ENCODE results near the gene KIF6. TPM values are rescaled to one million over a fixed set of nuclear protein-coding genes. Genes with fewer than 3 reads are reported as not detected.

KIF6 gene
- total and polyA plus RNA-seq, 8 donors, result 0.19 to 1.0 (median 0.44) TPM

GRCh38 chr6:39560915-39561314 lies 164.3 kb downstream of the KIF6 start:
- intact Hi-C loops (cut with DNase I), result no loop called here
- FAIRE-seq, result no peak
- H3K4me1 ChIP-seq, result no peaks in the 10 kb centered on the region
- no peak for ATAC-seq
- H3K27me3 ChIP-seq, result no peaks in the 10 kb centered on the region
- H3K36me3 ChIP-seq, result no peaks in the 10 kb centered on the region
- no peaks in the 10 kb centered on the region for H3K9me3 ChIP-seq
- no peak for TF ChIP-seq CTCF (IDR thresholded peaks at IDR 0.05)
- DNase-seq, result no peak
- H3K4me3 ChIP-seq, result no peak overlapping the region
- no peak overlapping the region for H3K27ac ChIP-seq

GRCh38 chr6:39558591-39559190 lies 166.5 kb downstream of the KIF6 start:
- H3K4me1 ChIP-seq, result no peaks in the 10 kb centered on the region
- ATAC-seq (no peak), FAIRE-seq (no peak), DNase-seq (no peak)
- intact Hi-C loops (cut with DNase I), result no loop called here
- TF ChIP-seq CTCF (IDR thresholded peaks at IDR 0.05), result no peak
- no peak overlapping the region for H3K27ac ChIP-seq
- H3K9me3 ChIP-seq, result no peaks in the 10 kb centered on the region
- no peaks in the 10 kb centered on the region for H3K27me3 ChIP-seq
- no peak overlapping the region for H3K4me3 ChIP-seq
- H3K36me3 ChIP-seq, result no peaks in the 10 kb centered on the region

GRCh38 chr6:39558079-39558478 lies 167.1 kb downstream of the KIF6 start:
- no peak overlapping the region for H3K4me3 ChIP-seq
- intact Hi-C loops (cut with DNase I), result no loop called here
- H3K9me3 ChIP-seq, result no peaks in the 10 kb centered on the region
- H3K27me3 ChIP-seq, result no peaks in the 10 kb centered on the region
- ATAC-seq (no peak), FAIRE-seq (no peak), DNase-seq (no peak)
- H3K27ac ChIP-seq, result no peak overlapping the region
- 62 to 79% methylated on average over 1 of the region's 1 CpG for WGBS, 2 donors
- H3K4me1 ChIP-seq, result no peaks in the 10 kb centered on the region
- H3K36me3 ChIP-seq, result no peaks in the 10 kb centered on the region
- no peak for TF ChIP-seq CTCF (IDR thresholded peaks at IDR 0.05)

GRCh38 chr6:39555136-39555535 lies 170.1 kb downstream of the KIF6 start:
- DNase-seq, result peak in 1 of 6 donors; percentile 43
- Histone ChIP-seq H3K9me3 (no peaks in the 10 kb centered on the region), H3K27me3 (no peaks in the 10 kb centered on the region), H3K4me3 (no peak overlapping the region), H3K27ac (no peak overlapping the region), H3K4me1 (peaks cover 0 to 8% (median 0%) of the 10 kb centered on the region in 3 donors), H3K36me3 (no peaks in the 10 kb centered on the region)
- FAIRE-seq, result no peak
- no peak for TF ChIP-seq CTCF (IDR thresholded peaks at IDR 0.05)
- no peak for ATAC-seq
- intact Hi-C loops (cut with DNase I), result no loop called here
- 87 to 91% methylated on average over 3 of the region's 3 CpGs for WGBS, 2 donors

GRCh38 chr6:39553860-39554802 lies 171.1 kb downstream of the KIF6 start:
- no peaks in the 10 kb centered on the region for H3K9me3 ChIP-seq
- peaks cover 0 to 8% (median 0%) of the 10 kb centered on the region in 3 donors for H3K4me1 ChIP-seq
- H3K4me3 ChIP-seq, result no peak overlapping the region
- no peak for TF ChIP-seq CTCF (IDR thresholded peaks at IDR 0.05)
- no peak for FAIRE-seq
- 90% methylated on average over 11 of the region's 11 CpGs for WGBS, 2 donors
- H3K36me3 ChIP-seq, result no peaks in the 10 kb centered on the region
- no peak for ATAC-seq
- H3K27ac ChIP-seq, result no peak overlapping the region
- DNase-seq, result no peak
- intact Hi-C loops (cut with DNase I), result no loop called here
- H3K27me3 ChIP-seq, result no peaks in the 10 kb centered on the region
